DMS79 (cell line): ENCODE results near the gene NOX3.

Experiments
- DNase-seq: peaks from one replicate; lab custom pipeline; 2025; lab: John Stamatoyannopoulos, UW

Gene NOX3

GRCh38 chr6:155434829-155435423, 20.7 kb downstream of the NOX3 start:
- DNase-seq = no peak

DNA sequence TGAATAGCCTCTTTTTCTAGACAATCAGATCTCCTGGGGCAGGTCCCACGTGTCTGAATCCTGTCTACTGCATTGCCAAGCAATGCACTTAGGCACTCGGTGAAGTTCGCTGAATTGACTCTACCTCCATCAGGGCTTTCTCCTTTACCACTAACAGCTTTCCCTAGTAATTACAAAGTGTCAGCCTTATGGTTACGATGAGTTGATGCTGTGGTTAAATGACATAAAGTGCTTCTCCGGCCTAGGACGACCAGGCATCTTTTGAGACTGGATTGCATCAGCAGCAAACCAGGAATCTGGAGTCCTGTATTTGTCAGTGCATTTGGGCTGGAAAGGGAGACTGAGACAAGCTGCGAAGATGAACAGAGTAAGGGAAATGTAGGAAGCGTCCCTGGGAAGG, 21.5 kb downstream of the NOX3 start:
- DNase-seq = no peak

DNA sequence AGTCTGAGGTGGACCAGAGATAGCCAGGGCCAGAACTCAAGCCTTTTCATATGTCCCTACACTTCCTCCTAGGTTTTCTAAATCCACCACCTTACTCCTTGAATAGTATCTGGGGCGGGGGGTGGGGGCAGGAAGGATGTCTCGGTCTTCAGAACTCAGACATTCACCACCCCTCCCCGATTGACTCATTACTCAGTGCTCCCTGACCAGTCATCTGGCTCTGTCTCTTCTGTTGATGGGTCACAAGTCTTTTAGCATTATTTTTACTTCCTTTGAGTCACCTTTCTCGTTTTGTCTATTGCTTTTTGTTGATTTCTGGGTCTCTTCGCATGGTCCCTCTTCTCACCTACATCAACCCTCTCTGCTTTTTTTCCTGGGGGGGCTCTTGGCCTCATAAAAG, 23.3 kb downstream of the NOX3 start:
- no peak for DNase-seq

GRCh38 chr6:155429321-155429893, 26.2 kb downstream of the NOX3 start:
- no peak for DNase-seq

GRCh38 chr6:155426408-155426945, 29.2 kb downstream of the NOX3 start:
- no peak for DNase-seq

DNA sequence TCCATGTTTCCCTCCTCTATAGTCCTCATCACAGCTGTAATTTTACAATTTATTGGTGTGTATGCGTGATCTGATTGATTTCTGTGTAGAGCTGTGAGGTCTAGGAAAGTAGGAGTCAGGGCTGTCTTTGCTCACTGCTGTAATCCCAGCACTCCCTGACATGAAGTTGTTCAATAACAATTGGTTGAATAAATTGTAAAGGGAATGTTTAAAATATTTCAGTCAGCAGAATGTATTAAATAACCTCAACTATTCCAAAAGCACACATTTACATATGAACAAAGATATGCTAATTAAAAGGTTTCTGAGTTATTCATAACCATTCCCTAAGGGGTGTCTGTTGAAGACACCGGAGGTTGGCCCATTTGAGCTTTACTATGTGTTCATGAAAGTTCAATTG, 31.5 kb downstream of the NOX3 start:
- no peak for DNase-seq

DNA sequence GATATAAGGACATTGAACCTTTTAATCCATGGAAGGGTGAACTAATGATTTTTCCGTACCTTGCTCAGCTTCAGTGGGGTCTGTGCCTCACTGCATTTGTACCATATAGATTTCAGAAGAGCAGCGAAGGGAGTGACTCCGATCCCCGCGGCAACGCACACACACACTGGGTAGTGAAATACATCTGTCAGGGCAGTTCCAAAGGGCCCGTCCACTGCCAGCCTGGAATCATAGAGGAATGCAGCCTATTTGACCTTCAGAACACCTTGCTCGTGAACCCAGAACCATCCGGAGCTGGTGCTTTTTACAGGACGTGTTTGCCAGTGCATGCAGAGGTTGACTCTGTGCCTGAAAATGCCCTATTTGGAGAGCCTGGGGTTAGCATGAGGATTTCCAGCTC, 33.0 kb downstream of the NOX3 start:
- DNase-seq = no peak

DNA sequence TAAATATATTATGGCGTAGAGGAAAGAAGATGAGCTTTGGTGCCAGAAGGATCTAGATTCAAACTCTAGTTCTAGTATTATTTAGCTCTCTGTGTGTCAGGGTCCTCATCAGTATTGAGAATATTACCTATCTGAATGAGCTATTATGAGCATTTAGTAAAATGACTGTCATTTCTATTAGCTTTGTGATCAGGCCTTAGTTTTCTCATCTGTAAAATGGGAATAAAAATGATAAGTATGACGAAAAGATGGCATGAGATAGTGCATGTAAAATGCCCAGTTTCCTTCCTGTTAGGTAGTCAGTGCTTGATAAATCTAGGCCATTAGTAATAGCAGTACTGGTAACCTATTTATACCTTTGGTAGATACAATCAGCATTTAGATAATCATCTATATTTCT, 35.1 kb downstream of the NOX3 start:
- no peak for DNase-seq

- DNase-seq = no peak
Observed at GRCh38 chr6:155419161-155419560, 36.5 kb downstream of the NOX3 start.

- no peak for DNase-seq
Observed at GRCh38 chr6:155418017-155418761, 37.5 kb downstream of the NOX3 start.

- no peak for DNase-seq
Observed at GRCh38 chr6:155417454-155417853, 38.2 kb downstream of the NOX3 start.

- DNase-seq = no peak
Observed at GRCh38 chr6:155415953-155416352, 39.7 kb downstream of the NOX3 start.

- DNase-seq = no peak
Observed at GRCh38 chr6:155414049-155414448, 41.6 kb downstream of the NOX3 start.

DNA sequence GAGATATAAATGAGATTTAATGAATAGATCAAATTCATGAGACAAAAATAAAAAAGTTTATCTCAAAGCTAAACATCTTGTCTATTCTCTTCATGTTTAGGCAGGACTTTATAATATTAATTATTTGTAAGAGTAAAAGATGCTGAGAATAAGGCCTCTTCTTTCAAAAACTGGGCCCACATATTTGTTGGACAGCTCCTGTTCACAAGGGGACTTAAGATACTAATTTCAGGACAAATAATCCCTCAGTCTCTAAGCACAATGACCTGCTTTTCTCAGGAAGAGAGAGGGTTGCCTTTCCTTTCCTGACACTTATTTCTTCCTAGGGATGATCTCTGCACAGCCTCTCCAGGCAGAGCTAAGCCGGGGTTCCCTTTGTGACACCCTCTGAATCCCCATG, 43.3 kb downstream of the NOX3 start:
- no peak for DNase-seq

GRCh38 chr6:155411154-155412052, 44.2 kb downstream of the NOX3 start:
- DNase-seq = no peak

DNA sequence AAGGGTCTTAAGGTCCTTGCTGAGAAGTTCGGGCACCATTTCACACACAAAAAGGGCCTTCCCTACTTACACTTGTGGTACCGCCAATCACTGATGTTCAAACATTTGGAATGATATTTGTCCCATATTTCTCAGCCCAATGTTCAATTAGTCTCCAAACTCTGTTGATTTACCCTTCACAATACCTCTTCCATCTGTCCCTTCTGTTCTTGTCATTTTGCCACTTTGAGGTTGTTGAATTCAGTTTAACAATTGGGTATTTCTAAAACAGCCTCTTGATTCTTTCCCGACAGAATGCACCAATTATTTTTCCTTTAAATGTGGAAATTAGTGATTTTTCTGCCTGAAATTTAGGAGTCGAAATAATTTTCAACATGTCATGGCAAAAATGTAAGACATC, 46.2 kb downstream of the NOX3 start:
- DNase-seq = no peak

DNA sequence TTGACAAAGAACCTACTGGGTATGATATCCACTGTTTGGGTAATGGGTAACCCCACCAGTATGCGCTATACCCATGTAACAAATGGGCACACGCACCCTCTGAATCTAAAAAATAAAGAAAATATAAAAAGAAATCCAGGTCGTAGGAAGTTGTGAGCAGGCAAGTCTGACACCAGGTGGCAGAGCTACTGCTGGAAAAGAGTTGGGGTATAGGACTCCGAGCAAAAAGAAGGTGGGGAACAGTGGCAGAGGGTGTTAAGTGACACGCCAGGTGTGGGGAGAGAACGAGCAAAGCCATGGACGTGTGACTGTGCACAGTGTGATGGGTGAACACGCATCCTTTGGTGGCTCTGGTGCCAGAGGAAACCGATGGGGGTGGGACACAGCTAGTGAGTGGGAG, 46.7 kb downstream of the NOX3 start:
- no peak for DNase-seq

- DNase-seq = no peak
Observed at GRCh38 chr6:155408231-155408630, 47.4 kb downstream of the NOX3 start.

DNA sequence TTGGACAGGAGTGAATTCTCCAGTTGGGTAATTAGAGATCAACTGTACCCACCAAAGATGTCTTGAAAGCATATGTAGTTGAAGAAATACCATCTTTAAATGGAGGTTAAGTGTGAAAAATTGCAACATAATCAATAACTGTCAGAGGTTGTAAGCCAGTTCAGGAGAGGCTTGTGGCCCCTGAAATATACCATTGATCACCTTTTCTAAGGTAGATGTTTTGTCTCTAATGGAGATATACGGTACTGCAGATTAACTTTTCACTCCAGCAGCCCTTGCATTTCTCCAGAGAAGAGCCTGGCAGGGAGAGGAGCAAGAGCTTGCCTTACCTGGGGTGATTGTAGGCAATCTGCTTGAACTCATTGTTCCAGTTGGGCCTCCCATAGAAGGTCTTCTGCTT, 48.8 kb downstream of the NOX3 start:
- no peak for DNase-seq

GRCh38 chr6:155404937-155405336, 50.7 kb downstream of the NOX3 start:
- no peak for DNase-seq

DNA sequence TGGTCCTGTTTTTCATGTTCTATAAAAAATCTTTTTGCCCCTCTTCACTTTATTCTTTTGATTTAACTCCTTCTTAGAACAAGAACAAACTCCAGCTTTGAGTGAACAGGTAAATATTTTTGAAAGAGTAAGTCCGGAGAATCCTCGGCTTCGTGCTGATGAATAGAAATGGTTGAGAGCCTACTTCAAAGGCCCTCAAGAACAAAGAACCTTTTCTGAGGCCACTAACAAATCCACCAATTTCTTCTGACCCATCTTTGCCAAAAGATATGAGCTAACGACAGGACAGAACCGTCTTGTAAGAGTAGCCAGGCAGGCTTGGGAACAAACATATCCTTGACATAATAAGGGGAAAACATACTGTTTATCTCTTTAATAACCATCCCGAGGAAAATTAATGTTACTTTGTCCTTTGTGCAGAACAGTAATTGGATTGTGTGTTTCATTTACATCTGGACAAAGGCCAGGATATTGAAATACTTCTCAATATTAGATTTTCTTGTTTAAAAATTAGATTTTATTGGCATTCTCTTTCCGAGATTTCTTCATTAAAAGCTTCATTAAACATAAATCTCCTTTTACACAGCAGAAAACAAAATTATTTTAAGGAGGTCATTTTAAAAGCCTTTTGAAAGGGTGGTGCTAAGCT, 52.9 kb downstream of the NOX3 start:
- DNase-seq = peak; percentile 46

GRCh38 chr6:155400654-155400965, 55.0 kb downstream of the NOX3 start:
- DNase-seq = no peak
